GM20000 (cell line): ENCODE results near the gene YBX2.
A peak's percentile ranks its signal among the peaks of the same experiment; 100 is the strongest.

Source experiments
- DNase-seq: peaks from one replicate; pipeline ENCODE4 v3.0.0; 2012; ENCODE audit warnings: low spot score
- CTCF ChIP-seq: IDR thresholded peaks from 2 replicates; pipeline ENCODE4 v1.5.1; 2012; ENCODE audit warnings: mild to moderate bottlenecking, control low read depth; ENCODE audit errors: extremely low read depth, missing control alignments

Gene YBX2

GRCh38 chr17:7327056-7327455 is 32.6 kb upstream of the YBX2 start:
- DNase-seq: no peak
- no peak for TF ChIP-seq CTCF

GRCh38 chr17:7326186-7326585 is 31.7 kb upstream of the YBX2 start:
- DNase-seq: no peak
- no peak for TF ChIP-seq CTCF

GRCh38 chr17:7325031-7325528 is 30.6 kb upstream of the YBX2 start:
- no peak for TF ChIP-seq CTCF
- no peak for DNase-seq

- TF ChIP-seq CTCF: no peak
- no peak for DNase-seq
Measured at GRCh38 chr17:7324438-7324779, 30.0 kb upstream of the YBX2 start.

- DNase-seq: peak; percentile 79
- peak; percentile 89 for TF ChIP-seq CTCF
Measured at GRCh38 chr17:7323731-7324437, 29.4 kb upstream of the YBX2 start.

GRCh38 chr17:7322520-7323194 is 28.2 kb upstream of the YBX2 start:
- TF ChIP-seq CTCF: no peak
- no peak for DNase-seq

GRCh38 chr17:7321466-7321865 is 27.0 kb upstream of the YBX2 start:
- DNase-seq: no peak
- no peak for TF ChIP-seq CTCF
